Measurements from ENCODE around the gene CYCS.

DNA sequence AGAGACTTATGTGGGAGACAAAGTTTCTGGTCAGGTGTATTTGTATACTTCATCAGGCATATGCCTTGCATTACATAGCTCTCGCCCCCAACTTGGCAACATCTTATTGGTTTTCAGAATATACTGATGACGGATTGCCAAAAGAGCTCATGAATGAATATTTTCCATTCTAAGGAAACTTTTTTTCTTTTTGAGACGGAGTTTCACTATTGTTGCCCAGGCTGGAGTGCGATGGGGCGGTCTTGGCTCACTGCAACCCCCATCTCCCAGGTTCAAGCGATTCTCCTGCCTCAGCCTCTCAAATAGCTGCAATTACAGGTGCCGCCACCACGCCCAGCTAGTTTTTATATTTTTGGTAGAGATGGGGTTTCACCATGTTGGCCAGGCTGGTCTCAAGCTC lies 6.0 kb downstream of the CYCS start:
- TF ChIP-seq, protein P1, sequence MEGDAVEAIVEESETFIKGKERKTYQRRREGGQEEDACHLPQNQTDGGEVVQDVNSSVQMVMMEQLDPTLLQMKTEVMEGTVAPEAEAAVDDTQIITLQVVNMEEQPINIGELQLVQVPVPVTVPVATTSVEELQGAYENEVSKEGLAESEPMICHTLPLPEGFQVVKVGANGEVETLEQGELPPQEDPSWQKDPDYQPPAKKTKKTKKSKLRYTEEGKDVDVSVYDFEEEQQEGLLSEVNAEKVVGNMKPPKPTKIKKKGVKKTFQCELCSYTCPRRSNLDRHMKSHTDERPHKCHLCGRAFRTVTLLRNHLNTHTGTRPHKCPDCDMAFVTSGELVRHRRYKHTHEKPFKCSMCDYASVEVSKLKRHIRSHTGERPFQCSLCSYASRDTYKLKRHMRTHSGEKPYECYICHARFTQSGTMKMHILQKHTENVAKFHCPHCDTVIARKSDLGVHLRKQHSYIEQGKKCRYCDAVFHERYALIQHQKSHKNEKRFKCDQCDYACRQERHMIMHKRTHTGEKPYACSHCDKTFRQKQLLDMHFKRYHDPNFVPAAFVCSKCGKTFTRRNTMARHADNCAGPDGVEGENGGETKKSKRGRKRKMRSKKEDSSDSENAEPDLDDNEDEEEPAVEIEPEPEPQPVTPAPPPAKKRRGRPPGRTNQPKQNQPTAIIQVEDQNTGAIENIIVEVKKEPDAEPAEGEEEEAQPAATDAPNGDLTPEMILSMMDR (IDR thresholded peaks at IDR 0.05): no peak
- no peak for TF ChIP-seq POLR2A (IDR thresholded peaks at IDR 0.05)
